CD4-positive, alpha-beta T cell (primary cell): ENCODE data around the gene SNAPC3. TPM values are rescaled to one million over a fixed set of nuclear protein-coding genes. Genes with fewer than 3 reads are reported as not detected.
"Not testable (repeated sequence)": the region's sequence is repeated elsewhere in the genome, so short reads cannot be mapped to it uniquely, and the experiment has no call there.

ENCODE experiments used
- ATAC-seq: fragments of 200-7000 bp; cut with Tn5 transposase; one replicate; pipeline ENCODE4 v1.10.0; 2022; ENCODE audit warnings: mild to moderate bottlenecking; ENCODE audit not compliant: poor library complexity
- CTCF ChIA-PET: fragments of 350-600 bp; sonication (Branson Sonifier 250); formaldehyde crosslinking; loops from one replicate; lab custom pipeline; 2021; ENCODE audit warnings: antibody characterized with exemption, inconsistent platforms; lab: Charles Lee
- POLR2A ChIA-PET: fragments of 350-600 bp; sonication (Branson Sonifier 250); formaldehyde crosslinking; loops from one replicate; lab custom pipeline; 2021; ENCODE audit warnings: antibody characterized with exemption, inconsistent platforms; lab: Charles Lee
- DNase-seq, 14 experiments: peaks; one replicate each; pipeline ENCODE4 v3.0.0-alpha.2; 2013 to 2020; ENCODE audit warnings: mixed read lengths in 2 of 14
- H3K27ac ChIP-seq, 2 donors: one replicate each; pipeline versions ENCODE4 v1.5.1 to v1.7.0; 2013; ENCODE audit warnings: low read length in 2 of 2, low read depth in 1 of 2, mild to moderate bottlenecking in 1 of 2
- H3K27me3 ChIP-seq, 2 experiments: 1 replicate in 1 of 2; 2 replicates in 1 of 2; pipeline versions ENCODE4 v1.6.1 to v1.7.0; 2013; ENCODE audit warnings: low read length in 2 of 2, control low read depth in 1 of 2, mild to moderate bottlenecking in 1 of 2, moderate library complexity in 1 of 2; ENCODE audit not compliant: insufficient read depth in 2 of 2, control insufficient read depth in 1 of 2
- H3K36me3 ChIP-seq: one replicate; pipeline ENCODE4 v1.6.1; 2013; ENCODE audit warnings: low read length, control low read depth; ENCODE audit not compliant: insufficient read depth
- H3K4me1 ChIP-seq: one replicate; pipeline ENCODE4 v1.6.1; 2013; ENCODE audit warnings: low read length, control low read depth; ENCODE audit not compliant: insufficient read depth
- H3K4me3 ChIP-seq: one replicate; pipeline ENCODE4 v1.5.1; 2013; ENCODE audit warnings: mild to moderate bottlenecking, low read length, moderate library complexity
- H3K9me3 ChIP-seq, 2 experiments: 1 replicate in 1 of 2; 2 replicates in 1 of 2; pipeline versions ENCODE4 v1.6.1 to v1.7.0; 2013; ENCODE audit warnings: low read length in 2 of 2, mild to moderate bottlenecking in 2 of 2, control low read depth in 1 of 2, moderate library complexity in 1 of 2; ENCODE audit not compliant: control insufficient read depth in 1 of 2, insufficient read depth in 1 of 2
- H3K27ac Mint-ChIP-seq: one replicate; pipeline ENCODE4 v1.8.0; 2020; ENCODE audit warnings: mixed read lengths
- H3K27me3 Mint-ChIP-seq: one replicate; pipeline ENCODE4 v1.8.0; 2021; ENCODE audit warnings: mixed read lengths
- H3K36me3 Mint-ChIP-seq: one replicate; pipeline ENCODE4 v1.8.0; 2021; ENCODE audit warnings: low read depth, mixed read lengths
- H3K4me1 Mint-ChIP-seq: one replicate; pipeline ENCODE4 v1.8.0; 2021; ENCODE audit warnings: low read depth, mixed read lengths
- H3K4me3 Mint-ChIP-seq: one replicate; pipeline ENCODE4 v1.8.0; 2020; ENCODE audit warnings: mild to moderate bottlenecking, mixed read lengths
- H3K9me3 Mint-ChIP-seq: one replicate; pipeline ENCODE4 v1.8.0; 2020; ENCODE audit warnings: mixed read lengths
- intact Hi-C, 2 experiments: fragments of 100-400 bp; cut with DNase I in 1 of 2; cut with micrococcal nuclease in 1 of 2; formaldehyde crosslinking; loops; one replicate each; pipeline versions ENCODE4 v1.15.1 to v1.9.0; 2023 to 2025; cut with DNase I, micrococcal nuclease
- total RNA-seq, 174 experiments: library from RNA in 2 of 174; stranded (reverse) in 2 of 174; gene quantifications; one replicate each; pipeline ENCODE4 v1.2.3 and lab custom pipeline; 2021 to 2026
- TF ChIP-seq, protein P1 (sequence below): fragments of 200-600 bp; IDR thresholded peaks from one replicate; pipeline ENCODE4 v1.8.0; 2022; ENCODE audit warnings: antibody characterized with exemption, mild to moderate bottlenecking

Gene SNAPC3
- total RNA-seq, 2 experiments from 2014 or later: 3.3 to 4.7 TPM

DNA sequence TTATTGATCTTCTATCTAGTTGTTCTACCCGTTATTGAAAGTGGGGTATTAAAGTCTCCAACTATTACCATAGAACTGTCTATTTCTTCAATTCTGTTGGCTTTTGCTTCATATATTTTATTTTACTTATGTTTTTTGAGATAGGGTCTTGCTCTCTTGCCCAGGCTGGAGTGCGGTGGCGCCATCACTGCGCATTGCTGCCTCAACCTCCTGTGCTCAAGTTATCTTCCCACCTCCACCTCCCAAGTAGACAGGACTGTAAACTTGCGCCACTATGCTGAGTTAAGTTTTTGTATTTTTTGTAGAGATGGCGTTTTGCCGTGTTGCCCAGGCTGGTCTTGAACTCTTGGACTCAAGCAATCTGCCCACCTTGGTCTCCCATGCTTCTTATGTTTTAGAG, 16.2 kb downstream of the SNAPC3 start:
- Mint-ChIP-seq H3K36me3 (peaks cover 84% of the 10 kb centered on the region), H3K27me3 (no peaks in the 10 kb centered on the region), H3K9me3 (peaks cover 3% of the 10 kb centered on the region), H3K4me3 (no peak overlapping the region), H3K27ac (no peak overlapping the region), H3K4me1 (peaks cover 38% of the 10 kb centered on the region)
- POLR2A ChIA-PET: no interaction called here
- Histone ChIP-seq H3K27ac (no peak overlapping the region), H3K4me3 (no peak overlapping the region), H3K9me3 (peaks cover 0 to 8% of the 10 kb centered on the region in 2 experiments), H3K4me1 (peaks cover 3% of the 10 kb centered on the region), H3K27me3 (no peaks in the 10 kb centered on the region), H3K36me3 (peaks cover 52% of the 10 kb centered on the region)
- DNase-seq (no peak), ATAC-seq (no peak)
- intact Hi-C loops: no loop called here
- TF ChIP-seq, protein P1, sequence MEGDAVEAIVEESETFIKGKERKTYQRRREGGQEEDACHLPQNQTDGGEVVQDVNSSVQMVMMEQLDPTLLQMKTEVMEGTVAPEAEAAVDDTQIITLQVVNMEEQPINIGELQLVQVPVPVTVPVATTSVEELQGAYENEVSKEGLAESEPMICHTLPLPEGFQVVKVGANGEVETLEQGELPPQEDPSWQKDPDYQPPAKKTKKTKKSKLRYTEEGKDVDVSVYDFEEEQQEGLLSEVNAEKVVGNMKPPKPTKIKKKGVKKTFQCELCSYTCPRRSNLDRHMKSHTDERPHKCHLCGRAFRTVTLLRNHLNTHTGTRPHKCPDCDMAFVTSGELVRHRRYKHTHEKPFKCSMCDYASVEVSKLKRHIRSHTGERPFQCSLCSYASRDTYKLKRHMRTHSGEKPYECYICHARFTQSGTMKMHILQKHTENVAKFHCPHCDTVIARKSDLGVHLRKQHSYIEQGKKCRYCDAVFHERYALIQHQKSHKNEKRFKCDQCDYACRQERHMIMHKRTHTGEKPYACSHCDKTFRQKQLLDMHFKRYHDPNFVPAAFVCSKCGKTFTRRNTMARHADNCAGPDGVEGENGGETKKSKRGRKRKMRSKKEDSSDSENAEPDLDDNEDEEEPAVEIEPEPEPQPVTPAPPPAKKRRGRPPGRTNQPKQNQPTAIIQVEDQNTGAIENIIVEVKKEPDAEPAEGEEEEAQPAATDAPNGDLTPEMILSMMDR: no peak
- CTCF ChIA-PET: no interaction called here

DNA sequence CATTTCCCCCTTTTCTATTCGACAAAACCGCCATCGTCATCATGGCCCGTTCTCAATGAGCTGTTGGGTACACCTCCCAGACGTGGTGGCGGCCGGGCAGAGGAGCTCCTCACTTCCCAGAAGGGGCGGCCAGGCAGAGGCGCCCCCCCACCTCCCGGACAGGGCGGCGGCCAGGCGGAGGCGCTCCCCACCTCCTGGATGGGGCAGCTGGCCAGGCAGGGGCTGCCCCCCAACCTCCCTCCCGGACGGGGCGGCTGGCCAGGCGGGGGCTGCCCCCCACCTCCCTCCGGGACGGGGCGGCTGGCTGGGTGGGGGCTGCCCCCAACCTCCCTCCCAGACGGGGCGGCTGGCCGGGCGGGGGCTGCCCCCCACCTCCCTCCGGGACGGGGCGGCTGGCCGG, 19.2 kb downstream of the SNAPC3 start:
- H3K27me3 Mint-ChIP-seq, H3K27ac Mint-ChIP-seq, ATAC-seq, H3K9me3 ChIP-seq, H3K4me1 ChIP-seq, intact Hi-C loops, H3K4me3 Mint-ChIP-seq, POLR2A ChIA-PET, H3K27me3 ChIP-seq, CTCF ChIA-PET, H3K4me3 ChIP-seq, DNase-seq, H3K9me3 Mint-ChIP-seq, H3K27ac ChIP-seq: not testable (repeated sequence)
- Mint-ChIP-seq H3K4me1 (peaks cover 30% of the 10 kb centered on the region), H3K36me3 (peaks cover 92% of the 10 kb centered on the region)
- peaks cover 63% of the 10 kb centered on the region for H3K36me3 ChIP-seq

DNA sequence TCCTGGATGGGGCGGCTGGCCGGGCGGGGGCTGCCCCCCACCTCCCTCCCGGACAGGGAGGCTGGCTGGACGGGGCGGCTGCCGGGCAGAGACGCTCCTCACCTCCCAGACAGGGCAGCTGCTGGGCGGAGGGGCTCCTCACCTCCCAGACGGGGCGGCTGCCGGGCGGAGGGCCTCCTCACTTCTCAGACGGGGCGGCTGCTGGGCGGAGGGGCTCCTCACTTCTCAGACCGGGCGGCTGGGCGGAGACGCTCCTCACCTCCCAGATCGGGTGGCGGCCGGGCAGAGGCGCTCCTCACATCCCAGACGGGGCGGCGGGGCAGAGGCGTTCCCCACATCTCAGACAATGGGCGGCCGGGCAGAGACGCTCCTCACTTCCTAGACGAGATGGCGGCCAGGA, 19.6 kb downstream of the SNAPC3 start:
- H3K27me3 Mint-ChIP-seq, H3K9me3 Mint-ChIP-seq, DNase-seq, CTCF ChIA-PET, ATAC-seq, POLR2A ChIA-PET, H3K4me3 Mint-ChIP-seq, H3K27me3 ChIP-seq, H3K4me3 ChIP-seq, H3K27ac Mint-ChIP-seq, intact Hi-C loops, H3K4me1 ChIP-seq, H3K9me3 ChIP-seq, H3K27ac ChIP-seq: not testable (repeated sequence)
- peaks cover 29% of the 10 kb centered on the region for H3K4me1 Mint-ChIP-seq
- peaks cover 67% of the 10 kb centered on the region for H3K36me3 ChIP-seq
- H3K36me3 Mint-ChIP-seq: peaks cover 92% of the 10 kb centered on the region

DNA sequence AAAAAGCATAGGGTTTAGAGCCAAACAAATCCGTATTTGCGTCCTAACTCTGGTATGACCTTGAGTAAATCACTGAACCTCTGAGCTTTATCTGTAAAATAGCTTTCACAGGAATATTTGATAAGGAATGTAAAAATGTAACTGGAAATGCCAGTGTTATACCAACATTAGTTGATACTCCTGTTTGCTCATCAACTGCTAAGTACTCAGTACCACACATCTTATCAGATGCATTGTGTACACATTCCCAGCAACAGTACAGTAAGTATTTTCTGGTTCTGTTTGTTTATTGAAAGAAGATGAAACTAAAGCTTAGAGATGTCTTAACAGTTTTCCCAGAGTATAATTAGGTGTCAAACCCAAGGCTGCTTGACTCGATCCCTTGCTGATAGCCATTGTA, 21.5 kb downstream of the SNAPC3 start:
- Histone ChIP-seq H3K27me3 (no peaks in the 10 kb centered on the region), H3K9me3 (peaks cover 0 to 8% of the 10 kb centered on the region in 2 experiments), H3K36me3 (peaks cover 76% of the 10 kb centered on the region), H3K4me3 (no peak overlapping the region), H3K27ac (no peak overlapping the region), H3K4me1 (no peaks in the 10 kb centered on the region)
- intact Hi-C loops: no loop called here
- H3K9me3 Mint-ChIP-seq: peaks cover 3% of the 10 kb centered on the region
- H3K36me3 Mint-ChIP-seq: peaks cover 92% of the 10 kb centered on the region
- no peak overlapping the region for H3K4me3 Mint-ChIP-seq
- H3K4me1 Mint-ChIP-seq: peaks cover 16% of the 10 kb centered on the region
- DNase-seq (no peak), ATAC-seq (no peak)
- ChIA-PET CTCF (interaction anchor here (1.2 kb wide), 1 partner anchor 10 kb away, joined by 3 read pairs; no protein-coding TSS in a partner anchor), POLR2A (no interaction called here)
- TF ChIP-seq, protein P1: no peak
- H3K27me3 Mint-ChIP-seq: no peaks in the 10 kb centered on the region
- H3K27ac Mint-ChIP-seq: no peak overlapping the region
